HFFc6 (cell line): ENCODE results near the gene ITPRIP. TPM values are rescaled to one million over a fixed set of nuclear protein-coding genes. Genes with fewer than 3 reads are reported as not detected.

Experiments
- DNase-seq: peaks from one replicate; pipeline ENCODE4 v3.0.0-alpha.2; 2018
- H3K27ac Mint-ChIP-seq: 2 replicates; pipeline ENCODE4 v1.8.0; 2020; ENCODE audit warnings: mild to moderate bottlenecking, mixed read lengths
- H3K27me3 Mint-ChIP-seq: 2 replicates; pipeline ENCODE4 v1.8.0; 2021; ENCODE audit warnings: mild to moderate bottlenecking, moderate library complexity, mixed read lengths; ENCODE audit not compliant: insufficient read depth
- H3K36me3 Mint-ChIP-seq: 2 replicates; pipeline ENCODE4 v1.8.0; 2021; ENCODE audit warnings: low read depth, mixed read lengths
- H3K4me1 Mint-ChIP-seq: 2 replicates; pipeline ENCODE4 v1.8.0; 2020; ENCODE audit warnings: low read depth, mixed read lengths
- H3K4me3 Mint-ChIP-seq: 2 replicates; pipeline ENCODE4 v1.8.0; 2020; ENCODE audit warnings: mild to moderate bottlenecking, moderate library complexity, mixed read lengths
- H3K9me3 Mint-ChIP-seq: 2 replicates; pipeline ENCODE4 v1.8.0; 2020; ENCODE audit warnings: mild to moderate bottlenecking, mixed read lengths
- CTCF ChIP-seq: fragments of 200-600 bp; sonication (generic); IDR thresholded peaks from 2 replicates; pipeline ENCODE4 v1.5.0; 2021; ENCODE audit warnings: antibody characterized with exemption, mild to moderate bottlenecking
- total RNA-seq, 6 experiments: library from RNA; stranded (reverse); fragmentation: NEBNext Ultra II Directional; extraction: Animal tissue kit (Norgen Biotek cat#: 25700); gene quantifications; 2 replicates in 1 of 6; 3 replicates in 5 of 6; pipeline ENCODE4 v1.2.3, GENCODE V29; 2021

Gene ITPRIP
- total RNA-seq, 6 experiments from 2014 or later: 23.9 to 34.7 (median 29.7) TPM

DNA sequence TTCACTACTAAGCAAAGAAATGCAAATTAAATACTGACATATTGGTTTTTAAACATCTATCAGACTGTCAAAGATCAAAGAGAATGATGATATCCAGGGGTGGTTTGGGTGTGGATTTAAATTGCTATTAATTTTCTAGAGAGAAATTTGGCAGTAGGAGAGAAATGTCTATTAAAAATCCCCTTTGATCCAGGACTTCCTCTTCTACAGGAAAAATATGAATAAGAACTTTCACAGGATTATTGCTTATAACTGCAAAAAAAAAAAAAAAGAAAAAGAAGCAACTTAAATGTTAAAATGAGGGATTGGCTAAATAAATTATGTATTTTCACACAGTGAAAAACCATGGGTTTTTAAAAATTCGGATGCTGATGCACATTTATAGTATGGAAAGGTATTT lies 36.3 kb upstream of the ITPRIP start:
- H3K4me3 Mint-ChIP-seq: no peak overlapping the region
- H3K27me3 Mint-ChIP-seq: peaks cover 12% of the 10 kb centered on the region
- no peak overlapping the region for H3K27ac Mint-ChIP-seq
- DNase-seq: no peak
- no peak for TF ChIP-seq CTCF
- H3K9me3 Mint-ChIP-seq: peaks cover 5% of the 10 kb centered on the region; the same call in 1 of the 2 replicates
- no peaks in the 10 kb centered on the region for H3K4me1 Mint-ChIP-seq
- peaks cover 5% of the 10 kb centered on the region; the same call in 1 of the 2 replicates for H3K36me3 Mint-ChIP-seq

GRCh38 chr10:104371753-104372152 lies 33.5 kb upstream of the ITPRIP start:
- no peak for TF ChIP-seq CTCF
- DNase-seq: no peak
- Mint-ChIP-seq H3K27ac (no peak overlapping the region), H3K4me1 (no peaks in the 10 kb centered on the region), H3K27me3 (peaks cover 12% of the 10 kb centered on the region), H3K9me3 (peaks cover 5% of the 10 kb centered on the region; the same call in 1 of the 2 replicates), H3K36me3 (peaks cover 5% of the 10 kb centered on the region; the same call in 1 of the 2 replicates), H3K4me3 (no peak overlapping the region)

DNA sequence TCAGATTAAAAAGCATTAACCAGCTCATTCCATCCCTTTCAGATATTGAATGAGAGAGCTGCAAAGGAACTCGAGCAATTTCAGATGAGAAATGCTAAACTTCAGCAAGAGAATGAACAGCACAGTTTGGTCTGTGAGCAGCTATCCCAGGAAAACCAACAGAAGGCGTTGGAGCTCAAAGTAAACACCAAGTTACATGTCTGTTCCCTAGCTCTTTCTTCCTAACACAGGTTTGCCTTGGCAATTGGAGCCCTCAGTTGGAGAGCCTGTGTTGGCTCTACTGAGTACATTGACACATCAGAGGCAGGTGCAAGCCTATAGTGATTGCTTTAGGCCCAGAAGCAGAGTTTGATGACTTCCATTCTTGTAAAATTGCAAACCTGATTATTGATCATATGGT lies 30.1 kb upstream of the ITPRIP start:
- Mint-ChIP-seq H3K4me3 (no peak overlapping the region), H3K27ac (no peak overlapping the region)

GRCh38 chr10:104367904-104368303 lies 29.6 kb upstream of the ITPRIP start:
- no peak for TF ChIP-seq CTCF
- Mint-ChIP-seq H3K27me3 (peaks cover 2% of the 10 kb centered on the region), H3K9me3 (peaks cover 11% of the 10 kb centered on the region), H3K27ac (no peak overlapping the region), H3K4me3 (no peak overlapping the region), H3K36me3 (peaks cover 10% of the 10 kb centered on the region; the same call in 1 of the 2 replicates), H3K4me1 (no peaks in the 10 kb centered on the region)
- no peak for DNase-seq

More for the DNA sequence above, 30.1 kb upstream of the ITPRIP start:
- H3K27me3 Mint-ChIP-seq: peaks cover 1% of the 10 kb centered on the region
- no peak for TF ChIP-seq CTCF
- H3K36me3 Mint-ChIP-seq: peaks cover 10% of the 10 kb centered on the region; the same call in 1 of the 2 replicates
- no peak for DNase-seq
- peaks cover 11% of the 10 kb centered on the region for H3K9me3 Mint-ChIP-seq
- no peaks in the 10 kb centered on the region for H3K4me1 Mint-ChIP-seq

DNA sequence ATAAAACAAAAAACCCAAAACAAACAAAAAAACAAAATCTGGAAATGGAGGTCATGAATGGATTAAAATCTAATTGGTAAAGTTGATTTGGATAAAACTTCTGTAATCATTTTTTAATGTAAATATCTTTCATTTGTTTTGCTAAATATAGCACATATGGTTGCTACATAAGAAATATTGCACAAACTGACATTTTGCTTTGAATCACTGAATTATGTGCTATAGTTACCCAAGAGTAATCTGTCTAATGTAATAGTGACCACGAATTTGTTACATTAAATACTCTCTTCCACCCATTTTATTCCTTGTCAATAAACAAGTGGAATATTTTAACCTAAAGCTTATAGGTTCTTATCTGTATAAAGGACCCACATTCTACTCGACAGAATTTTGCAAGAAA lies 21.5 kb upstream of the ITPRIP start:
- Mint-ChIP-seq H3K36me3 (peaks cover 9% of the 10 kb centered on the region; the same call in 1 of the 2 replicates), H3K4me1 (no peaks in the 10 kb centered on the region)
- TF ChIP-seq CTCF: no peak

More for the DNA sequence above, 21.5 kb upstream of the ITPRIP start:
- H3K9me3 Mint-ChIP-seq: peaks cover 12% of the 10 kb centered on the region
- no peak overlapping the region for H3K27ac Mint-ChIP-seq
- DNase-seq: no peak
- peaks cover 8% of the 10 kb centered on the region for H3K27me3 Mint-ChIP-seq
- no peak overlapping the region for H3K4me3 Mint-ChIP-seq
